ENCODE data around the gene LAMTOR3. TPM values are rescaled to one million over a fixed set of nuclear protein-coding genes. Genes with fewer than 3 reads are reported as not detected.

The LAMTOR3 gene
- total and polyA plus RNA-seq, 9 of the 15 experiments (the other 6 are each of a cell fraction or from before 2014, with no cell fraction given), result 17.9 to 146 (median 59.4) TPM

GRCh38 chr4:99846891-99847290 lies 47.3 kb downstream of the LAMTOR3 start (continued):
- TF ChIP-seq STAT6 (CRISPR knock-in tag; IDR thresholded peaks at IDR 0.05) (no peak), CREBBP (IDR thresholded peaks at IDR 0.05; ENCODE audit: low read depth, low read length) (no peak), ZNF175 (CRISPR knock-in tag; IDR thresholded peaks at IDR 0.05; ENCODE audit: low read depth) (no peak)
- TF ChIP-seq, protein P1, sequence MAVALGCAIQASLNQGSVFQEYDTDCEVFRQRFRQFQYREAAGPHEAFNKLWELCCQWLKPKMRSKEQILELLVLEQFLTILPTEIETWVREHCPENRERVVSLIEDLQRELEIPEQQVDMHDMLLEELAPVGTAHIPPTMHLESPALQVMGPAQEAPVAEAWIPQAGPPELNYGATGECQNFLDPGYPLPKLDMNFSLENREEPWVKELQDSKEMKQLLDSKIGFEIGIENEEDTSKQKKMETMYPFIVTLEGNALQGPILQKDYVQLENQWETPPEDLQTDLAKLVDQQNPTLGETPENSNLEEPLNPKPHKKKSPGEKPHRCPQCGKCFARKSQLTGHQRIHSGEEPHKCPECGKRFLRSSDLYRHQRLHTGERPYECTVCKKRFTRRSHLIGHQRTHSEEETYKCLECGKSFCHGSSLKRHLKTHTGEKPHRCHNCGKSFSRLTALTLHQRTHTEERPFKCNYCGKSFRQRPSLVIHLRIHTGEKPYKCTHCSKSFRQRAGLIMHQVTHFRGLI (CRISPR knock-in tag; IDR thresholded peaks at IDR 0.05), result no peak

DNA sequence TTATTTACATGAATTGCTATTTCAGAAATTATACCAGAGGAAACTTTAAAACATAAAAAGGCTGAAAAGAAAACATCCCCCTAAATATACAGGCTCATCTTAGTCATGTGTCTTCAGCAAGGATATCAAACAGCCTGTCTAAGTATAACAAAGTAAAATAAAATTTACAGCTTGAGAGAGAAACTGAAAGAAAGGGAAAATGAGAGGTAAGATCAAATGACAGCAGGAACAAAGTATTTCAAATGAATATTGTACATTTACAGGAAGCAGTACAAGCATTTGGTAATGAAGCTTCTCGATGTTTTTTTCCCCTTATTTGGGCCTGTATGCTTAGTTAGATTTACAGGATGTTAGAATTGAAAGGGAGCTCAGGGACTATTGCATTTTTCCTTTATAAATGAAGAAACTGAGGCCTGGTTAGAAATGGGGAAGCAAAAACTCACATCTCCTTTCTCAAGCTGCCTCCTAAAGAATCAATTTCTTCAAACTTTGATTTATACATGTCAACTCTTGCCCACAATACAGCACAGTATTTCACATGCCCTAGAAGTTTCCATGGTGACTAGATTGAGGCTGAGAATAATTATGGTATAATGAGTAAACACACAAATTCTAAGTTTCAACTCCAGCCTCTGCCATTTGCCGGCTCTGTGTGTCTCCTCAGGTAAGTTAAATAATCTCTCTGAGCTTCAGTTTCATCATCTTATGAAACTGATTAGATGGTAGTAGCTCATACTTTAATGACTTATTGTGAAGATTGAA lies 48.3 kb downstream of the LAMTOR3 start:
- ChIA-PET CTCF (ENCODE audit: low intra/inter-chr PET ratio) (no interaction called here), POLR2A (interaction anchor here (0.6 to 0.9 kb wide), 2 partner anchors 15 to 101 kb away, joined by 3 to 4 read pairs; no protein-coding TSS in a partner anchor)
- Histone ChIP-seq H3K4me1 (replicated peaks in 1 of 2; ENCODE audit: control insufficient read depth in 2 of 2, insufficient read depth in 2 of 2, low read length in 2 of 2) (peaks cover 0 to 26% of the 10 kb centered on the region in 2 experiments; a peak in 2 of 5 replicates), H3K4me3 (no peak overlapping the region), H3K9me1 (ENCODE audit: control insufficient read depth, insufficient read depth, low read length) (no peaks in the 10 kb centered on the region), H3K27ac (ENCODE audit: extremely low read depth, low read depth, low read length) (no peak overlapping the region), H3K27me3 (ENCODE audit: control insufficient read depth in 2 of 2, insufficient read depth in 2 of 2, low read length in 2 of 2) (no peaks in the 10 kb centered on the region), H3K9ac (ENCODE audit: insufficient read depth in 1 of 2, low read depth in 2 of 2, low read length in 2 of 2) (no peak overlapping the region), H3K36me3 (ENCODE audit: control insufficient read depth, insufficient read depth, low read length) (no peaks in the 10 kb centered on the region), H3K79me2 (ENCODE audit: control insufficient read depth, insufficient read depth, low read length) (no peaks in the 10 kb centered on the region), H3K9me3 (replicated peaks; ENCODE audit: control insufficient read depth, insufficient read depth, low read depth, low read length) (no peaks in the 10 kb centered on the region), H3K4me2 (ENCODE audit: insufficient read depth, low read length) (no peak overlapping the region), H4K20me1 (replicated peaks; ENCODE audit: control insufficient read depth, insufficient read depth, low read length) (no peaks in the 10 kb centered on the region), H2AFZ (ENCODE audit: low read depth, low read length) (no peak overlapping the region)
- FAIRE-seq (no peak), DNase-seq (ENCODE audit: extremely low read depth in 1 of 4, low spot score in 3 of 4) (no peak), ATAC-seq (no peak)
- BruUV-seq (replicated peaks), result no TSS peak
- intact Hi-C loops (cut with micrococcal nuclease) (no loop called here), in situ Hi-C loops (cut with MboI) (no loop called here)
- 58% methylated on average over 2 of the region's 2 CpGs for WGBS (ENCODE audit: insufficient coverage, low coverage, missing lambda C conversion rate)
- TF ChIP-seq RBBP5 (IDR thresholded peaks at IDR 0.05; ENCODE audit: borderline replicate concordance, insufficient read depth, low read length, poor library complexity, severe bottlenecking) (no peak), CEBPB (tag; IDR thresholded peaks at IDR 0.05) (no peak), GABPA (tag; conservative IDR thresholded peaks at IDR 0.05; ENCODE audit: low read depth) (no peak), ZNF512 (tag; IDR thresholded peaks at IDR 0.05) (no peak), DEAF1 (CRISPR knock-in tag; IDR thresholded peaks at IDR 0.05) (no peak), ETV1 (tag; conservative IDR thresholded peaks at IDR 0.05; ENCODE audit: low read depth) (no peak), RFX5 (IDR thresholded peaks at IDR 0.05; ENCODE audit: low read depth, low read length) (no peak)
